Fibroblast of skin of scalp (primary cell): ENCODE results near the gene GHDC. TPM values are rescaled to one million over a fixed set of nuclear protein-coding genes. Genes with fewer than 3 reads are reported as not detected.
A peak's percentile ranks its signal among the peaks of the same experiment; 100 is the strongest.
"Not testable (repeated sequence)": the region's sequence is repeated elsewhere in the genome, so short reads cannot be mapped to it uniquely, and the experiment has no call there.

Source experiments
- DNase-seq: peaks from one replicate; pipeline ENCODE4 v3.0.0-alpha.2; 2013
- polyA plus RNA-seq, 2 experiments: library from polyadenylated mRNA; unstranded; fragments of 120-200 nt; gene quantifications; one replicate each; pipeline ENCODE4 v1.2.1, GENCODE V29; 2013; ENCODE audit not compliant: insufficient read length in 2 of 2

Gene GHDC, protein sequence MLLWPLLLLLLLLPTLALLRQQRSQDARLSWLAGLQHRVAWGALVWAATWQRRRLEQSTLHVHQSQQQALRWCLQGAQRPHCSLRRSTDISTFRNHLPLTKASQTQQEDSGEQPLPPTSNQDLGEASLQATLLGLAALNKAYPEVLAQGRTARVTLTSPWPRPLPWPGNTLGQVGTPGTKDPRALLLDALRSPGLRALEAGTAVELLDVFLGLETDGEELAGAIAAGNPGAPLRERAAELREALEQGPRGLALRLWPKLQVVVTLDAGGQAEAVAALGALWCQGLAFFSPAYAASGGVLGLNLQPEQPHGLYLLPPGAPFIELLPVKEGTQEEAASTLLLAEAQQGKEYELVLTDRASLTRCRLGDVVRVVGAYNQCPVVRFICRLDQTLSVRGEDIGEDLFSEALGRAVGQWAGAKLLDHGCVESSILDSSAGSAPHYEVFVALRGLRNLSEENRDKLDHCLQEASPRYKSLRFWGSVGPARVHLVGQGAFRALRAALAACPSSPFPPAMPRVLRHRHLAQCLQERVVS
- 5.3 TPM for polyA plus RNA-seq (2013, experiment 1 of 2; ENCODE audit: insufficient read length)
- polyA plus RNA-seq (2013, experiment 2 of 2; ENCODE audit: insufficient read length): 5.2 TPM

DNA sequence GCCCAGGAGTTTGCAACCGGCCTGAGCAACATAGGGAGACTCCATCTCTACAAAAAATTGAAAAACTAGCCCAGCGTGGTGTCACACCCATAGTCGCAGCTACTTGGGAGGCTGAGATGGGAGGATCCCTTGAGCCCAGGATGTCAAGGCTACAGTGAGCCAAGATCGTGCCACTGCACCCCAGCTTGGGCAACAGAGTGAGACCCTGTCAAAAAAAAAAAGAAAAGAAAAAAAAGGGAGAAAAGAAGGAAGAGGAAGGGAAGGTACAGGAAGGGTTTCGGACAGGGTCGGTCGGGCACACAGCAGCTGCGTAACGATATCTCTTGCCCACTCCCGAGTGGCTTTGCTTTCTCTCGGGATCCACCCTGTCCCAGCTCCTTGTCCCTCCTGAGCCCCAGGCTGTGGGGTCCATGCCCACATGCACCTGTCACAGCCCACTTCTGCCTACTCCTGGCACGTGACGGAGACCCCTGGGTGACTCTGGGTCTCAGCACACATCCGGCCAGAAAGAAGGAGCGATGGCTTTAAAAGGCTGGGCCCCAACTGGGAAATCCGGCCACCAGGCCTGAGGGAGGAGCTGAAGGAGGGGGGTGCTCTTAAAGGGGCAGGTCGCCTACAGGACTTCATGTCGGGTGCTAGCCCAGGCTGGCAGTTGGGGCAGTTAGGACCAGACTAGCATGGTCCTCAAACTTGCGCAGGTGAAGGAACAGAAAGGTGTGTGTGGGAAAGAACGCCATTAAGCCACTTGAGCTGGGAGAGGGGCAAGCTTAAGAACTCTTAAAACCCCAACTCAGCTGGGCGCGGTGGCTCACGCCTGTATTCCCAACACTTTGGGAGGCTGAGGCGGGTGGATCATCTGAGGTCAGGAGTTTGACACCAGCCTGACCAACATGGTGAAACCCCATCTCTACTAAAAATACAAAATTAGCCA lies at the start of gene GHDC:
TSS of gene GHDC (minus strand) at position 526 of the 931 bp plus-strand sequence. CDS start 913 bp downstream, outside the sequence.
- peak; percentile 76 for DNase-seq

DNA sequence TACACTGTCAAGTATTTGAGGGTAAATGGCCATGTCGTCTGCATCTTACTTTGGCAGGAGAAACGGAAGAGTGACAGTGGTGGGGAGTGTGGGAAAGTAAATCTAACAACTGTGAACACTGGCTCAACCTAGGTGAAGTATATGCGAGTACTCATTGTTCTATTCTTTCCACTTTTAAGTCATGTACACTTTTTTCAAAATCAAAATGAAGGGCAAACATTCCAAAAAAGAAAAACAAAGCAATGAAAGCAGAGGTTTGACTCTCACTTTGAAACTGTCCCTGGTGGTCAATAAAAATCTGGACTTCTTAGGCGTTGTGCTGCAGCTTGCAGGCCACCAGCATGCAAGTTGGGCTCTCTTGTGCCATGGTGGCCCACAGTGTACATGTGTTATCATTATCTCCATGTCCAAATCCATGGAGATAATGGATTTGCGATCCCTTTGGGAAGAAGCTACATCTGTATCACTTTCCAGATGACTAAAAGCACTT lies 49.2 kb upstream of the GHDC start:
- DNase-seq: no peak

DNA sequence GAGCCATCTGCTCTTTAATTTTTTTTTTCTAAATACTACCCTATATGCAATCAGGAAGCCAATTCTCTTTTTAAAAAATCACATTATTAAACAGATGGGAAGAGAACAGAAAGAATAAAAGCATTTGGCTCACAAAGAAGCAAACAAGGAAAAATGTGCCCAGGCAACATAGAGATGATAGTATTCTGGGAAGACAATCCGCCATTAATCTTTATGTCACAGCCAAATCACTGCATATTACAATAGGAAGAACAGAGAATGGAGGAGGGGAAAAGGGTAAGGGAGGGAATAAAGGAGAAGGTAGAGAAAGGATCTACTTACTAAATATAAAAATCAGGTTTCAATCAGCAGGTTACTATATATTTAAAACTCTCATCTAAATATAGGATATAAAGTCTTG lies 47.6 kb upstream of the GHDC start:
- DNase-seq: no peak

DNA sequence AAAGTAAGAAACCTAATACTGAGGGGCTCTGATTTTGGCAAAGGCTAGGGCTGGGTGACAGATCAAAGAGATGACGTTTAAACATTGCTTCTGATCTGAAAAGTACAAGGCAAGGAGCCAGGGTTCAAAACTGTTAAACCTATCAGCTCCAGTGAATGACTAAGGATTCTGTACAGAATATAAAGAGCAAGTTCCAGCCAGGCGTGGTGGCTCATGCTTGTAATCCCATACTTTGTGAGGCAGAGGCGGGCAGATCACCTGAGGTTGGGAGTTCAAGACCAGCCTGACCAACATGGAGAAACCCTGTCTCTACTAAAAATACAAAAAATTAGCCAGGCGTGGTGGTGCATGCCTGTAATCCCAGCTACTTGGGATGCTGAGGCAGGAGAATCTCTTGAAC lies 46.6 kb upstream of the GHDC start:
- not testable (repeated sequence) for DNase-seq

DNA sequence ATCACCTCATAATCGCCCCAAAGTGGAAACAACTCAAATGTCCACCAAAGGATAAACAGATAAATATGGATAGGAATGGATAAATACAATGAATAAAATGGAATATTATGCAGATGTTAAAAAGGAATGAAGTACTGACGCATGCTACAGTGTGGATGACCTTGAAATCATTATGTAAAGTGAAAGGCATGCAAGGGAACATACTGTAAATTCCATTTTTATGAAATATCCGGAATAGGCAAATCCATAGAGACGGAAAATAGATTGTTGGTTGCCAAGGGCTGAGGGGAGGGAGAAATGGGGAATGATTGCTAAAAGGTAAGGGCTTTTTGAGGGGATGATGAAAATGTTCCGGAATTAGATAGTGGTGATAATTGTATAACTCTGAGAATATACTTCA lies 45.9 kb upstream of the GHDC start:
- DNase-seq: peak; percentile 22

DNA sequence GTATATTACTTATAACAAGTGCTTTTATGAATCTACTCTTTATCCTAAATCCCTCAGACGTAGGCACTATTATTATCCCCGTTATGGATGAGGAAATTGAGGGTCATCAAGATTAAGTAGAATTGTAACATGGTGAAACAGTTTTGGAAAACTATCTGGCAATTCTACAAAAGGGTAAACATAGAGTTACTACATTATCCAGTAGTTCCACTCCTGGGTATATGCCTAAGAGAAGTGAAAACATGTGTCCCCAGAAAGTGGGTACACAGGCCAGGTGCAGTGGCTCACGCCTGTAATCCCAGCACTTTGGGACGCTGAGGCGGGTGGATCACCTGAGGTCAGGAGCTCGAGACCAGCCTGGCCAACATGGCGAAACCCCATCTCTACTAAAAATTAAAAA lies 45.3 kb upstream of the GHDC start:
- DNase-seq: not testable (repeated sequence)

DNA sequence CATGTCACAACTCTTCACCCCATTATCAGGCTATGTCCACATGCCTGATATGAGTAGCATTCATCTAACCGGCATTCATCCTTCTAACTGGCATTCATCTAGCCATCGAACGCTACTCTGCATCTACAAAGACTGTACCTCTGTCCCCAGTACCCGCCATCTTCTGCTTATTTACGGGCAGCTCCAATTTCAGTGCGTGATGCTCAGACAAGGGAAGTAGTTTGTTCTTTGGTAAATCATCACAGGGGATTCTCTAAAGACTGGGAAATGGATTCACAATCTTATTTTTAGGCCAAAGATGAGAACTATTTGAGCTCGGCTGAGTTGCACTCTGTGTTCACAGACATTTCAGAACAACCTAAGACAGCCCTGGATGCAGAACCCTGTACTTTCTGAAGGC lies 42.5 kb upstream of the GHDC start:
- no peak for DNase-seq

DNA sequence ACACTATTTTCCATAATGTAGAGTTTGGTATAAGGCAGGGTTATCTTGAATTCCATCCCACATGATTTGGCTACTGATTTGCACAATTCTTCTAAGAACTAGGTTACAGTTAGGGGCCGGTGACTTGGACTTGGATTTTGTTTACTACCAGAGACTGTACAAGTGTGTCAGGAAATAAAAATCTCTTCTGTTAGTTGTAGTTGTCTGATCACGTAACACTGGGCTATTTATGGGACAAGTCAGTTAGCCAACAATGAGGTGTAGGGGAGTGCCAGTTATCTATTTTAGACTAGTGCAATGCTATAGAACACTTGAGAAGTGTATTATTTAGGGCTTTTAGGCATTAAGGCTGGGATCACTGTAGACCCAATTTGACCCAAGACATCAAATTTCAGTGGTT lies 39.7 kb upstream of the GHDC start:
- DNase-seq: no peak

DNA sequence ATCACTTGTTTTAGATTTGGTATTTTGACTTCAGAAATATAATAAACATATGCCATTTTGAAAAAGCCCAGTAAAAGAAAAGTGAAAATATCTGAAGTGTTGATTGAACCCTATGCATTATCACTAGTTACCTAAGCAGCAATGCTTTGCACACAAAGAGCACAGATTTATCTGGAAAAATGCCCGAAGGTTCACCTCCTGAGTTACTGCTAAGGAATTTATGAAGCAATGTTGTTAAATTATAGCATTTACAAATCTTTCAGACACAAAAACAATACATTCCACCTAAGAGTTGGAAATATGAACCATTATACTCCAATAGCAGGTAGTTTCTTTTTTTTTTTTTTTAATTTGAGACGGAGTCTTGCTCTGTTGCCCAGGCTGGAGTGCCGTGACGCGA lies 38.9 kb upstream of the GHDC start:
- DNase-seq: no peak

DNA sequence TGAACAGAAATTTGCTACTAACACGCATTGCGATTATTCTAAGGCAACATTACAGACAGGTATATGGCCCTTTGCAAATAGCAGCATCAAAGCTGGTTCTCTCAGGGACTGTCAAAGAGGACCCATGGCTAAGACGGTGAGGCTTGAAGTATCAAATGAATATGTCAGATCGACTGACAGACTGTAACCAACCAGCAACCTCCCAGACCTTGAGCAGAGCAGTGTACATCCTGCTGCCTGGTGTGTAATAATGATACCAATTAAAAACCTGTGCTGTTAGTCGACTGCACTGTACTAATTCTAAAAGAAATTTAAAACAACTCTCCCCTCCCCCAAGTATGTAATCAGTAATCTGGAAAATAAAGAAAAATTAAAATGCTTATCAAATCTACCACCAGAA lies 35.9 kb upstream of the GHDC start:
- no peak for DNase-seq

DNA sequence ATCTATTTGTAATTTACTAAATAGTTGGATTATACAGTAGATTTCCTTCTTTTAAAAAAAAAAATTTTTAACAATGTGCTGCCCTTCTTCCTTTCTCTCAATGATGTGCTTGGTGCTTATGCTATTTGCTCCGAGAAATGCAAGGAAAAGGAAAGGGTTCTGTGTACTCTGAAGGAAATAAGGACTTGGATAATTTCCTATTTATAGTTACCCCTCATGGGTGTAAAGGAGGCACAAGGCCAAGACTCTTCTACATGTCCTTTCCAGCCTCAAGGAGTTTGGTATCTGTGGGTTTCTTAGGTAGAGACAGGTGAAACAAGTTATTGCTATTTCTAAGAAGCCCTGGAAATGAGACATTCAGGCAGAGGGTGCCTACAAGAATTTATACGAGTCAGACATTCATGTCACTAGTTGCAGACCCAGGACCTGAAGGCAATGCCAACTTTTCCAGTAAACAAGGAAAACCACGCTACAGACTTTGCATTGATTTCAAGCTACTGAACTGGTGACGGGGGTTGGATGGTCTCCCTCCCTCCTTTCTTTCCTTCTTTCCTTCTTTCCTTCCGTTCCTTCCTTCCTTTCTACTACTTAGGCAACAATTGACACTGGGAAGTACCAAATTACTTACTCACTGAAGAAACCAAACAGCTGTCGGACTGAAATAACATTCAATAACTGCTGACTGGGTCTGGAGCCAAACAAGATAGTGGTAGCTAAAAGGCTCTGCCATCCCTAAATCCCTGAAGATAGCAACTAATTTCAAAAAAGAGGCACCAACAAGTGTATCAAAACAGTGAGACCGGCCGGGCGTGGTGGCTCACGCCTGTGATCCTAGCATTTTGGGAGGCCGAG lies 33.8 kb upstream of the GHDC start:
- no peak for DNase-seq

DNA sequence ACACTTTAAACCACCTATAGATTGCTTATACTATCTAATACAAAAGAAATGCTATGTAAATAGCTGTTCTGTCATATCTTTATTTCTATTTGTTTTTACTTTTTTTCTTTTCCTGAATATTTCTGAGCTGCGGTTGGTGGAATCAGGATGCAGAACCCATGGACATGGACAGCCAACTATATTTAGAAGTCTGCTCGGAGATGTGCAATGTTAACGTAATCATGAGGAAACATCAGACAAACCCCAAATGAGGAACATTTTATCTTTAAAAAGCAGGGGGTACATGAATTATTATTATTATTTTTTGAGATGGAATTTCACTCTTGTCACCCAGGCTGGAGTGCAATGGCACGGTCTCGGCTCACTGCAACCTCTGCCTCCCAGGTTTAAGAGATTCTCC lies 31.4 kb upstream of the GHDC start:
- DNase-seq: no peak

DNA sequence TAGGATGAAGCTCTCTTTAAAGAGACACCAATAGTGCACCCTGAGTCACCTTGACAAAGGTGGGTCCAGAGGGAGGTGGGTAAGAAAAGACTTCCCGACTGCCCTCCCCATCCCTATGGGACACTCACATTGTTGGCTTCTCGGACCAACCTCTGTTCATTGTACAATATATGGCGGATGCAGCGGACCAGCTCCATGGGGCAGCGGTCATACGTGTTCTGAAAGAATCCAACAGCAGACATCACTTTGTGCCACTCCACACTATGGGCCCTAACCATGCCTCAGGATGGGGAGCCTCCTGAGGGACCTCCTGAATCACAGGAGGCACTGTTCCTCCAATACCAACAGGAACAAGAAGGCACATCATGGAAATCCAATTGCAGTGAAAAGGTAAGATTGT lies 30.4 kb upstream of the GHDC start:
- no peak for DNase-seq

DNA sequence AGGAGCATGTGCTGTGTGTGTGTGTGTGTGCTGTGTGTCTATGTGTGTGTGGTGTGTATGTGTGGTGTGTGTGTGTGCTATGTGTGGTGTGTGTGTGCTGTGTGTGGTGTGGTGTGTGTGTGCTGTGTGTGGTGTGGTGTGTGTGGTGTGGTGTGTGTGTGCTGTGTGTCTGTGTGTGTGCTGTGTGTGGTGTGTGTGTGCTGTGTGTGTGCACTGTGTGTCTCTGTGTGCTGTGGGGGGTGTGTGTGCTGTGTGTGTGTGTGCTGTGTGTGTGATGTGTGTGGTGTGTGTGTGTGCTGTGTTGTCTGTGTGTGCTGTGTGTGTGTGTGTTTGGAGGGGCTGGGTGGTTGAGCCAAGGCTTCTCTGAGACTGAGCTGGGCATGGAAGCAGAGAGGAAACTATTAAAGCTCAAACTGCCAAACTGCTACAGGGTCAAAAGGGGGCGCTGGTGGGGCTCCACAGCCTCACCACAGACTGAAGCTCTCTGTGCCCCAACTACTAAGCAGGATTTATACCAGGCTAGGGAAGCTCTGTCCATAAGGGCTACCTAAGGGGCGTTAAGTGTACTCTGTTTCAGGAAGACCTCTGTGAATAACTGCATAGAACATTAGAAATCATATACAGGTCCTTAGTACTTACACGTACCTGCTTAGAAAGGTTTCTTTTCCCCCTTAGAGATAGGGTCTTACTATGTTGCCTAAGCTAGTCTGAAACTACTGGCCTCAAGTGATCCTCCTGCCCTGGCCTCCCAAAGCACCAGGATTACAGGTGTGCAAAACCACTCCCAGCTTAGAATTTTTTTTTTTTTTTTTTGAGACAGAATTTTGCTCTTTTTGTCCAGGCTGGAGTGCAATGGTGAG lies 27.8 kb upstream of the GHDC start:
- DNase-seq: peak; percentile 53

DNA sequence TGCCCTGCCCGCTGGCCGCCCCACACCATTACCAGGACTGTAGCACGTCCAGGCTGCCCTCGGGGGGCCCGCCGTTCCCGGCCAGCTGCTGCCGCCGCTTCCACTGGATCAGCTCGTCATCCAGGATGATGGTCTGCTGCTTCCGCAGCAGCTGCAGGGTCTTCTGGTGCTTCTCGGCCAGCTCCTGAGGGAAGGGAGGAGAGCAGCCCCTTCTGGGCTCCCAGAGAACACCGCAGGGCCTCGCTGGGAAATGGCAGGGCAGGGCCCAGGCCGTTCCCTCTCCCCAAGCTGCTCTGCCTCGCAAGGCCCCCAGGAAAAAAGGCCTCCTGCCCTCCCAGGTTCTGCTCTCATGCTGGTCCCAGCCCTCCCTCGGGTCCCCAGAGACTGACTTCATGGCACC lies 25.0 kb upstream of the GHDC start:
- not testable (repeated sequence) for DNase-seq

DNA sequence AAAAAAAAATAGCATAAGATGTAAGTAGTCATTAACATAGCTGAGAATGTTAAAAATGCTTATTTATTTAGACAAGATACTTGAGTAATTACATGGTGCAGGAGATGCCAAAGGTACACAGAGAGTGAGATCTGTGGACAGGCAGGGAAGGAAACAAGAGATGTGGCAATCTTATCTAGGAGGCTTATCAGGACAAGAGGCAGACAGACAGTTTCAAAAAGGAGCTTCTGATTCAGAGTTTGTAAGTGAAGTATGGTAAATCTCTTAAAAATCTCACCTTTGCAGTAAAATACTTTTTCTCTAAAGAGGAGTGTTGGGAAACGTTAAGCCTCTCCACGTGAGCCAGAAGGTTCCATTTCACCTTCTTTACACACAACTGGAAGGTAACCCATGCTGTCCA lies 19.9 kb upstream of the GHDC start:
- no peak for DNase-seq

DNA sequence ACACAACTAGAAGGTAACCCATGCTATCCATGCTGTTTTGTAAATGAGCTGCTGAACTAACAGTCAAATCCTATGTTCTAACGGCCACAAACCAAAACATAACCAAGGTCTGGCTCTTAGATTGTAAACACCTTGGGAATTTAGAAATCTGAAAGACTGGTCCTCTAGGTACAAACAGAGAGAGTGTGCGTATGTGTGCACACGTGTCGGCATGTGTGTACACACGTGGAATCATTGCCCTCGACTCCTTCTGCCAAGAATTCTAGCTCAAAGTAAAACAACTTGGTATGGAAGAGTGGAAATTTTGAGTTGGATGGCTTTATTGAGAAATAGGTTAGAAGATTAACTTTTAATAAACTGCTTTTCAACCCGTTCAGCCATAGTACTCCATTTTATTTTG lies 18.1 kb upstream of the GHDC start:
- DNase-seq: no peak

DNA sequence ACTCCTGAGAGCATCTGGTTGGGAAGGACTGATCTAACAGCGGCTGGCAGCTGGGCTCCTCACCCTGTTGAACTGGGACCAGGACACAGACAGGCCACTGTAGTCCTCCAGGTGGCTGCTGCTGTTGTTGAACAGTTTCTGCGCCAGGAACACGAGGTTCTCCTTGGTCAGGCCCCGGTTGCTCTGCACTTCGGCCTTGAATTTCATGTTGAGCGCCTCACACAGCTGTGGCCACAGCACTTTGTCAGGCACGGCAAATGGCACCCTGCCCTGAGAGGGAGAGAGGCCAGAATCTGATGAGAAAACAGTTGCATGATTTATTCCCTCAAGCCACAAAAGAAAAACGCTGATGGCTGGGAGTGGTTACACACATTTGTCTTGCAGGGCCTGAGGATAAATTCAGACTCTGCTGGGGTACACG lies 17.6 kb upstream of the GHDC start:
- not testable (repeated sequence) for DNase-seq

DNA sequence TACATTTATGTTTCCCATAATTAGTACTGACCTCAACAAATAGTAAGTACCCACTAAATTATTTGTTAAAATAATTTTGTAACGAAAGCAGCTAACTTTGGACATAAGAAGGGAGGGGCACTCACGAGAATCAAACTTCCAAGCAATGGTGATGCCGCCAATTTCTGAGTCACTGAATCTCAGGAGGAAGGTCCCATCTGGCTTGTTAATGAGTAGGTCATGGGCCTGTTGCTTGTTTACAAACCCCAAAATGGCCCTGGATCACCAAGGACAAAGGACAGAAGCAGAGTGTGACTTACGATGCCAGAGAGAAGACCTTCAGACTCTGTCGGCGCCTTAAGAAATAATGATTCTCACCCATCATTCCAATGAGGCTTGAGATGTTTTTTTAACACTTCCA lies 15.8 kb upstream of the GHDC start:
- no peak for DNase-seq

DNA sequence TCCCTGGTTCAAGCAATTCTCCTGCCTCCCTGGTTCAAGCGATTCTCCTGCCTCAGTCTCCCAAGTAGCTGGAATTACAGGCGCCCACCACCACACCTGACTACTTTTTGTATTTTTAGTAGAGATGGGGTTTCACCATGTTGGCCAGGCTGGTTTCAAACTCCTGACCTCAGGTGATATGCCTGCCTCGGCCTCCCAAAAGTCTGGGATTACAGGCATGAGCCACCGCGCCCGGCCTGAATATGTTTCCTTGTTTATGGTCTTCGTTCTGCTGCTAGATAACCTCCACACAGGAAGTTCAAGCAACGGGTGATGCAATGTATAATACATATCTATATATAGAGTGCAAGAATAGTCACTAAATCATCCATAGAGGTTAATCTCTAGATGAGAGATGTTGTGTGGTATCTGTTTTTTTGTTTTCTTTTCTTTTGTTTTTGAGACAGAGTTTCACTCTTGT lies 11.9 kb upstream of the GHDC start:
- not testable (repeated sequence) for DNase-seq

DNA sequence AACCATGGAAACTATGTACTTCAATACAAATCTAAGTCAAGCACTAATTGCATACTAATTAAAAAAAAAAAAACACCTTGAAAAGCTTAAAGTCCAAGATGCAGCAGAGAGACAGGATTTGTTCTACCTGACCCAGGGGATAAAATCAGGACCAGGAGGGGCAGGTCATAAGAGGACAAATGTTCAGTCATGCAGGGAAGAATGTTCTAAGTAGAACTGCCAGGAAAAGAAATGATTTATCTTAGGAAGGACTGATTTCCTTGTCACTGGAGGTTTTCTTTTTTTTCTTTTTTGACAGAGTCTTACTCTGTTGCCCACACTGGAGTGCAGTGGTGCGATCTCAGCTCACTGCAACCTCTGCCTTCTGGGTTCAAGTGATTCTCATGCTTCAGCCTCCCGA lies 9.1 kb upstream of the GHDC start:
- DNase-seq: no peak
